NCI-H345 treated with DMSO at 0.1 percent for 48 hours (cell line): ENCODE results near the gene FAM13A.
A peak's percentile ranks its signal among the peaks of the same experiment; 100 is the strongest.
"Not testable (repeated sequence)": the region's sequence is repeated elsewhere in the genome, so short reads cannot be mapped to it uniquely, and the experiment has no call there.

Experiments
- DNase-seq: peaks from one replicate; lab custom pipeline; 2025; ENCODE audit not compliant: unreplicated experiment; lab: John Stamatoyannopoulos, UW

Gene FAM13A

DNA sequence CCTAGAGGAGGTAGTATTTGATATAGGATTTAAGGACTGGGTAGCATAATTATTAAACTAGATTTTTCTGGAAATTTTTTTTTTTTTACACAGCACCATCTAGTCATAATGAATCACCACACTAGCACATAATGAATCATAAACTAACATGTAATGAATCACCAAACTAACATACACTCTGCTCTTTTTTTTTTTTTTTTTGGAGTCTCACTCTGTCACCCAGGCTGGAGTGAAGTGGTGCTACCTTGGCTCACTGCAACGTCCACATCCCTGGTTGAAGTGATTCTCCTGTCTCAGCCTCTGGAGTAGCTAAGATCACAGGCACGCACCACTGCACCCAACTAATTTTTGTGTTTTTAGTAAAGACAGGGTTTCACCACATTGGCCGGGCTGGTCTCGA, 92.5 kb downstream of the FAM13A start:
- DNase-seq: no peak

DNA sequence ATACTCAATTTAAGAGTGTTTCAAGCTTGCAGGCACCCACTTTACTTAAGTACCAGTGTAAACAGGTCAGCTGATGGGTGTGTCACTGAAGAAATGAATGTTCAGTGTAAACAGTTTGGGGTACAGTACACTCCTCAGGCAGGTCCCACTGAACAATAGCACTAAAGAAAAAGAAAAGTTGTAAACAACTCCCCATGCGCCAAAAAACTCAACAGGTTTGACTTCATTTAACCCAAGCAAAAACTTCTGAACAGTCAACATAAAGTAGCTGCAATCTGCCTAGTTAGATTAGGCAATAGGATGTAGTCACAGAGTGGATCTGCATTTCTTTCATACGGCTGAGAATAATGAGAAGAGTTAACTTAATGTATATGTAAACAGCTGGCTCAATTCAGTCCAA, 93.2 kb downstream of the FAM13A start:
- peak; percentile 8 for DNase-seq

DNA sequence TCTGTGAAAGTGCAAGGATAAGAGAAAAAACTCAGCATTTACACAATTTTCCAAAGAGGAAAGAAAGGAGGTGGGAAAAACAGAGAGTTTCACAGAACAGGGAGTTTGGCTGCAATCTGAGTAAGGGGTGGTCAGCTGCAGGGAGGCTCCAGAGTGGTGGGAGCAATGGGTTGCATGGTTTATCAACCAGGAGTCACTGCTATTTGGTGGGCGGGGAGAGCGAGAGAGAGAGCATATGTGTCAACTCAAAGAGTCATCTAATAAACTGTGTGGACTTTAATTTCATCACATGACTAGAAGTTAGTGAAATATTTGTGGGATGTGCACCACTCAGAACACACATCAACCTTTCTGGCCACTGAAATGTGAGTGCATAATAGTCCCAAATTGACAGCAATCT, 94.6 kb downstream of the FAM13A start:
- no peak for DNase-seq

DNA sequence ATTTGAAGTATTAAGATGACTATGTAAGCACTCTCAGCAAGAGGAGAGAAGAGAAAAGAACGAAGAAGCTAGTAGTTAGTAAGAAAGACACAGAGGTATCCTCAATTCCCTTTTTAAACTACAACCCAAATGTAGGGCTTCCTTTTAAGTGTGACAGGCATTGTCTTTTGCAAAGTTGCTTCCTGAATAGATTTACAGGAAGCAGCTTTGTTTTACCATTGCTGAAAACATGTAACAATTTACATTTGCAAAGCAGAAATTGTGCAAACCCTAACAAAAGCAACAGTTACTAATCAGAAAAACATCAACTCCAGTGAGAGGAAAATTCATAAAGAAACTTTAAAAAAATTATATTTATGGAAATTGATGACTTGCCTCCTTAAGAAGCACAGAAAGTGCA, 96.4 kb downstream of the FAM13A start:
- no peak for DNase-seq

DNA sequence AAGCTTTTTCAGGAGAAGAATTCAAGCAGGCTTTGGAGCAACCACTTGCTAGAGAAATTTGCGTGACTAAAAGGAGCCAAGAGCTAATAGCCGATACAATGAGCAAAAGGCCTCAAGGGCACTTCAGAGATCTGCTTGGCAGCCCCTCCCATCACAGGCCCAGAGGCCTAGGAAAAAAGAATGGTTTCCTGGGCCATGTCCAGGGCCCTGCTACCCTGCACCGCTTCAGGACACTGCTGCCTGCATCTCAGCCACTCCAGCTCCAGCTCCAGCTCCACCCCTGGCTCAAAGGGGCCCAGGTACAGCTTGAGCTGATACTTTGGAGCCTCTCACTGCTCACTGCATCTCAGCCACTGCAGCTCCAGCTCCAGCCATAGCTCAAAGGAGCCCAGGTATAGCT, 98.9 kb downstream of the FAM13A start:
- no peak for DNase-seq

DNA sequence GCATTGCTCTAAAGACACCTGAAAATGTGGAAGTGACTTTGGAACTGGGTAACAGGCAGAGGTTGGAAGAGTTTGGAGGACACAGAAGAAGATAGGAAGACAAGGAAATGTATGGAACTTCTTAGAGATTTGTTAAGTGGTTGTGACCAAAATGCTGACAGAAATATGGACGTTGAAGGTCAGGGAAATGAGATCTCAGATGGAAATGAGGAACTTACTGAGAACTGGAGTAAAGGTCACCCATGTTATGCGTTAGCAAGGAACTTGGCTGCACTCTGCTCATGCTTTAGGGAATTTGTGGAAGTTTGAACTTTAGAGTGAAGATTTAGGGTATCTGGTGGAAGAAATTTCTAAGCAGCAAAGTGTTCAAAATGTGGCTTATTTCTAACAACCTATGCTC, 99.4 kb downstream of the FAM13A start:
- DNase-seq: no peak

DNA sequence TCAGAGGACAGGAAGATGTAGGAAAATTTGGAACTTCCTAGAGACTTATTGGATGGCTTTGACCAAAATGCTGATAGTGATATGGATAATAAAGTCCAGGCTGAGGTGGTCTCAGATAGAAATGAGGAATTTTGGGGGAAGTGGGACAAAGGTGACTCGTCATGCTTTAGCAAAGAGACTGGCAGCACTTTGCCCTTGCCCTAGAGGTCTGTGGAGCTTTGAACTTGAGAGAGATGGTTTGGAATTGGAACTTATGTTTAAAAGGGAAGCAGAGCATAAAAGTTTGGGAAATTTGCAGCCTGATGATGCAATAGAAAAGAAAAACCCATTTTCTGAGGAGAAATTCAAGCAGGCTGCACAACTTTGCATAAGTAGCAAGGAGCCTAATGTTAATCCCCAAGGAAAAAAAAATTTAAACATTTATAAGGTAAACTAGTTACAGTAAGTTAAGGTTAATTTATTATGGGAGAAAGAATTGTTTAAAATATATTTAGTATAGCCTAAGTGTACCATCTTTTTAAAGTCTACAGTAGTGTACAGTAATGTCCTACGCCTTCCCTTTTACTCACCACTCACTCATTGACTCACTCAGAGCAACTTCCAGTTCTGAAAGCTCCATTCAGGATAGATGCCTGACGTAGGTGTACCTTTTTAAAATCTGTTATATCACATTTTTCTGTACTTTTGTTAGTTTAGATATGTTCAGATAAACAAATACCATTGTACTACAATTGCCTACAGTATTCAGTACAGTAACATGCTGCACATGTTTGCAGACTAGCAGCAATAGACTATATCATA, 101.2 kb downstream of the FAM13A start:
- DNase-seq: no peak

DNA sequence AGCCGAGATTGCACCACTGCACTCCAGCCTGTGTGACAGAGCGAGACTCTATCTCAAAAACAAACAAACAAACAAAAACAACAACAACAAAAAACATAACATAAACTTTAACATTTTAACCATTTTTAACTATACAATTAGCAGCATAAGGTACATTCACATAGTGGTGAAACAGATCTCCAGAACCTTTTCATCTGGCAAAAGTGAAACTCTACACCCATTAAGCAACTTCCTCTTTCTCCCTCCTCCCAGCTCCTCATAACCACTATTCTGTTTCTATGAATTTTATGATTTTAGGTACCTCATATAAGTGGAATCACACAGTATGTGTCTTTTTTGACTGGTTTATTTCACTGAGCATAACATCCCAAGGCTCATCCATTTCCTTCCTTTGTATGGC, 103.6 kb downstream of the FAM13A start:
- no peak for DNase-seq

DNA sequence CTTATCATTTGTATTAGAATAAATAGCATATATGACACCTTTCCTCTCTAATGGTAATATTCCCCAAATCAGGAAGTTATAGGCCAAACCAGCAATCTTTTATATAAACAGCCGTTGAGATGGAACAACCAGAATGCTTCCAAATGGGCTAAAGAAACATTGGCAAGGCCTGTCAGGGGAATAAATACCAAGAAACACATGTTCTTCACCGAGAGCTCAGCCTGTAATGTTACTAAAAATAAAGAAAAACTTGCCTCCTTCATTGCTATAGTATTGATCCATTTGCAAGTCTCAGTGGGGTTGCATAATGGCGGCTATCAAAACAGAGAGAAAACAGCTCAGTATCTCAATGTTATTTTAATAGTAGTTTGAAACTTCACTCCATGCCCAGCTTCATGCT, 104.9 kb downstream of the FAM13A start:
- no peak for DNase-seq

DNA sequence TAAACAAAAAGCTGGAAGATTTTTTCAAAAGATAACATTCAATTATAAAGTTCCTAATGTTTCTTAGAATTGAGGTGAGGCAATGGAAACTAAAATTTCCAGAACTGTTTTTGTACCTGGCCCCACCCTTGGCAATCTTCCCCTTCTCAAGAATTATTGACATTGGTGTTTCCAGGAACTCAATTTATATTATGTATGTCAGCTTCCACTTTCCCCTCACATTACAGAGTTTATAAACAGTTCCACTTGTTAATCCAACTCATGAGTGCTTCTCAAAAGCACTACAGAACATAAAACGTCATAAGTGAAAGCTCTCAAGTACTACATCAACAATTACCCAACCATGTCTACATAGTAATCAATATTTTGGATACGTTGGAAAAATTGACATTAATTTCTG, 107.4 kb downstream of the FAM13A start:
- peak; percentile 7 for DNase-seq

DNA sequence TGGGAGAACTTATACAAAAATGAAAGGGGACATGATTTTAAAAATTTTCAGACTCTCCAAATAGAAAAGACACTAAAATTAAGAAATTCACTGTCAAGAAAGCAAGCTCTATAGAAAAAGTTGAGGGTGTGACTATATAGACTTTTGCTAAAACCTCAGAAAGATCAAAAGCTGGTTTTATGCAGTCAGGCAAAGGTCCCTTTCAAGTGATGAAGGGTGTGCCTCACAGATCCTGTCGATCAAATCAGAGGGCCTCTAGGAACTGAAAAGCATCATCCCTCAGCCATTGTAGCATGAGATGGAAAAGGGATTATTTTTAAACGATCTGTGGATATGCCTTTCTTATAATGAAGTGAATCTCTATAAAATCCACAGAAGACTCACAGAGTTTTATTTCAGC, 116.5 kb downstream of the FAM13A start:
- DNase-seq: no peak

DNA sequence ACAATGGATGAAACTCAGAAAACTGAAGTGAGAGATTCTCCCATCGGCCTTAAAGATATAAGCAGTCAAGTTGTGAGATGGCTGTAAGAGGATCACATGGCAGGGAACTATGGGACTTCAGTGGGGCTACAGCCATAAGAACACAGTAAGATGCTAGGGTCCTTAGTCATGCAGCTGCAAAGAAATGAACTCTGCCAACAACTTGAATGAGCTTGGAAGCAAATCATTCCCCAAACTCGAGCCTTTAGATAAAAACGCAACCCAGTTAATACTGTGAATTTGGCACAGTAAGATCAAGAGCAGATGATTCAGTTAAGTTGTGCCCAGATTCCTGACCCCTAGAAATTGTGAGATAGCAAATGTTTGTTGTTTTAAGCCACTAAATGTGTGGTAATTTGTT, 117.3 kb downstream of the FAM13A start:
- DNase-seq: no peak

DNA sequence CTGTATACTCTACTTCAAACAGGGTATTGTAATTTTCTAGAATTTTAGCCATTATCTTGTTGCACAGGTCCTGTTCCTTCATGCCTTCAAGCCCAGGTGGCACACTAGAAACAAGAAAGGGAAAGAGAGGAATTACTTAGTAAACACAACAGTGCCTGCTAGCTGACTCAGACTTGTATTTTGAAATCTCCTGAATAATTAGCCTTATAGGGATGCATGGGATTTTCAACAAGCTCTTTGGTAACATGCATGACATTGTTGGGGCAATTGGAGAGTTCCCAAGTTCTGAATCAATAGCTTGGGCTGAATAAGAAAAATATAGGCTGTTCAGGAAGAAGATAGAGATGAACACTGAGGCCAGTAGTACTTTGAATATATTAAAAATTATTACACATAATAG, 118.8 kb downstream of the FAM13A start:
- DNase-seq: no peak

DNA sequence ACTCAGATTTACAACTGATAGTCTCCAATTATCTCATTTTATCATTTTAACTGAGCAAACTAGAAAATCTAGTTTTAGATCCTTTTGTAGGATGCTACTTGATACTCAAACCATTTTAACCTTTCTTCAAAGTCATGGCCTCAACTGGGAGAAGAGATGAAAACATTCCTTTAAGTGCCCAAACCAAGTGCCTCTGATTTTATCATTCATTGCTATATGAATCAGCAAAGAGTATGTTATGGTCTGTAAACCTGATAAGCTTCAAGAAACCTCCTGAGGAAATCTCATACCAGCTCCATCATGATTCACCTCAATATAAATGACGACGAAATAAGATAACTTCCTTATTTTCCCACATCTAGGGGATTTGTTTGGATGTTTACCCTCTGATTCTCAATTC, 119.9 kb downstream of the FAM13A start:
- DNase-seq: no peak

DNA sequence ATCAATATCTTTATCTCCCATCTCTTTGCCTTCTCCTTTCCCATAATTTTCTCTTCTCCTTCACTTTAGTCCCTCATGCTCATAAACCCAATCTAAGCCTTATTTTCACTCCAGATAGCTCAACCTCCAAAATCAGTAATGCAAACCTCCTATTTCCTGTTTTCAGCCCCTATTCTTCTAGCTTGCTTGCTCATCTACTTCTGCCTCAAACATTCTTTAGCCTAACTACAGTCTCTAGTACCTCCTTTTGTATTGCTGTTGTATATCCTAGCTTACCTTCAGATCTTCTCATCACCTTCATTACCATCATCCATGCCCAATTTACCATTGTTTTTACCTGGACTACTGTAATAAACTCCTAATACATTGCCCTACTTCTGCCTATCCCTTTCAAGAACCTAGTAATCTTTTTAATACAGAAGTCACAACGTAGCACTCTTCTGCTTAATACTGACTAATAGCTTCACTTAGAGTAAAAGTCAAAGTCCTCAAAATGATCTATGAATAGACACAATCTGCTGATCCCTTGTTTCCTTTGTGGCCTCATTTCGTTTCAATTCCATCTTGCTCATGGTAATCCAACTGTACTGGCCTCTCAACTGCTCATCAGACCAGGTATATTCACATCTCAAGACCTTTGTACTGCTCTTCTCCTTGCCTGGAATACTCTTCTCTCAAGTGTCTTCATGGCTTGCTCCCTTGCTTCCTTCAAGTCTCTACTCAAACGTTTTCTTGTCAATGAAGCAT, 123.4 kb downstream of the FAM13A start:
- no peak for DNase-seq

DNA sequence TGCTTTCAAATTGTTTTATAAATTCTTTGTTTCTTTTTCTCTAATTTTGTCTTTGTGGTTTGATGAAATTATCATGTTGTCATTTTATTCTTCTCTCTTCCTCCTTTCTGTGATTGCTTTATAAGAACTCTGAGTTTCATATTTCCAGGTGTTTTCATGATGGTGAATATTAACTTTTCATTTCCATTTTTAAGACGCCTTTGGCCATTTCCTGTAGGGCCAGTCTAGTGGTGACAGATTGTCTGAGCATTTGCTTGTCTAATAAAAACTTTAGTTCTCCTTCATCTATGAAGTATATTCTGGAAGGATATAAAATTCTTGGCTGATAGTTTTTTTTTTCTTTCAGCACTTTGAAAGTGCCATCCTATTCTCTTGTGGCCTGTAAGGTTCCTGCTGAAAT, 128.1 kb downstream of the FAM13A start:
- DNase-seq: no peak

DNA sequence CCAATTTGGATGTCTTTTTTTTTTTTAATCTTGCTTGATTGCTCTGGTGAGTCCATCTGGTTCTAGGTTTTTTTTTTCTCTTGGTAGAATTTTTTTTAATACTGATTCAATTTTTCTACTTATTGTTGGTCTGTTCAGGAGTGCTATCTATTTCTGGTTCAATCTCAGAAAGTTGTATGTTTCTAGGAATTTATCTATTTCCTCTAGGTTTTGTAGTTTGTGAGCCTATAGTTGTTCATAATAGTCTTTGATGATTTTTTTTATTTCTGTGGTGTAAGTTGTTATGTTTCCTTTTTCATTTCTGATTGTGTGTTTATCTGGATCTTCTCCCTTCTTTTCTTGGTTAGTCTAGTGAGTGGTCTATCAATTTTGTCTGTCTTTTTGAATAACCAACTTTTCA, 129.6 kb downstream of the FAM13A start:
- DNase-seq: no peak

DNA sequence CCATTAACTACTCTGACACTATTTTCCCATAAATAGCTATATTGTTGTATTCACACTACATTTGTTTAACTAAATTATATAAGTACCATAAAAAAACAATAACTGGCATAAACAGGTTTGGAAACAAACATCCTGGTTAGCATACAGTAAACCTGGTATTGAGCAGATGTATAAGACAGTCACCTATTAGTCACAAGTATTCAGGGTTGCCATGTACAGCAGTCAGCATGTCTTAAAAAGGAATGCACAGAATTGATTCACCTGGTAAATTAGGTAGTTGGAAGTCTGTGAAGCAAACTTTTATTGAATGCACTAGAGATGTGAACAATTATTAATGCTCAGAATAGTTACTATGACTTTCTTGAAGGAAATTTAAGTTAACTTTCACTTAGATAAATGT, 137.9 kb downstream of the FAM13A start:
- no peak for DNase-seq

DNA sequence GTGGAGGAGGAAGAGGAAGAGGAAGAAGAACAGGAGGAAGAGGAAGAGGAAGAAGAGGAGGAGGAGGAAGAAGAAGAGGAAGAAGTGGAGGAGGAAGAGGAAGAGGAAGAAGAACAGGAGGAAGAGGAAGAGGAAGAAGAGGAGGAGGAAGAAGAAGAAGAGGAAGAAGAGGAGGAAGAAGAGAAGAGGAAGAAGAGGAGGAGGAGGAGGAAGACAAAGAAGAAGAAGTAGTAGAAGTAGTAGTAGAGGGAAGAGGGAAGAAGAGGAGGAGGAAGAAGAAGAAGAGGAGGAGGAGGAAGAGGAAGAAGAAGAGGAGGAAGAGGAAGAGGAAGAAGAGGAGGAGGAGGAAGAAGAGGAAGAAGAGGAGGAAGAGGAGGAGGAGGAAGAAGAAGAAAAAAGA, 143.8 kb downstream of the FAM13A start:
- not testable (repeated sequence) for DNase-seq

DNA sequence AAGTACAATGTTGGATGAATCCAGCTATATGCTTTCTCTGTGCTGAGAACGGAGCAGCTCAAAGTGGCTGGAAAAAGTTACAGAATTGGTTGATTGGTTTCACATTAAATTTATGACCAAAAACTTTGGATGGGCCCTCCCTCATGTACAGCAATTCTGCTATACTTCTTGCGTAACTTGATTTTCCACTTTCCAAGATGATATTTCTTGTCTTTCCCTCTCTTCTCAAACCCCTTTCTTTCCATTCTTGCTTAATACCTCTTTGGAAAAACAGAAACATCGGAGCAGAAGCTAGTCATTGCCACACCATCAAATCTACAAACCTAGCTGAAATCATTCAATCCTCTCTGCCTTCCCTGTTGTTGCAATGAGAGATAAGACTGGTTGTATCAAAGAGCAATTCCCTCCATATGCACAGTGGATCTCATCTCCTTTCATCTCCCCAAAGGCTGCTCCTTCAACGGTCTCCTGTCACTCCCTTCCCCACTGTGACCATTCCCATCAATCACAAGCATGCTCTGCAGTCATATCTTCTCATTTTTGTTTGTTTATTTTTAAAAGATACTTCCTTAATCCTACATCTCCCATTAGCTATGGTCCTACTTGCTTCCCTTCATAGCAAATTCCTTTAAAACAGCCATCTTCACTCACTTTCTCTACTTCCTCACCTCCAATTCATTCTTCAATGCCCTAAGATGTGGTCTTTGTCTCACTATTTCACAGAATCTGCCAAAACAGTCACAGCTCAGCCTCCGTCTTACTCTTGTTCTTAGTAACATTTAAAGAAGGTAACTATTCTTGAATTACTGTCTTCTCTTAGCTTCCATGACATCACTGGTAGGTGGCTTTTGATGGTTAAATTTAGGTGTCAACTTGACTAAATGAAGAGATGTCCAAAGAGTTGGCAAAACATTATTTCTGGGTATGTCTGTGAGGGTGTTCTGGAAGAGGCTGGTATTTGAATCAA, 145.5 kb downstream of the FAM13A start:
- no peak for DNase-seq

DNA sequence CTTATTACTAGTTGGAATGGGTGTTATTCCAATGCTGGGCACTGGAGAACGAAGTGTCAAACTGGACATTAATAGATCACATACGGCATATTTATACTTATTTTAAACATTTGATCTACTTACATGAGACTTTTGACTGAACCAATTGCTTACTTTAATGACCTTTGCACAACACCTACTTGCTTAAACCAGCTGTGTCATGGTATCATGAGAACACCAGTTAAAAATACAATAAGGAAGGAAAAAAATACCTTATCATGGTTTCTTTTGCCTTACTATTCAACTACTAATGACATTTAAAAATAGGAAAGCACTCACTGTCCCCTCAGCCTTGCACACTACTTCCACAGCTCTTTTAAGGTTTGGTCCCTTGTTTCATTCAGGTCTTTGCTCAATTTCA, 146.9 kb downstream of the FAM13A start:
- DNase-seq: no peak

DNA sequence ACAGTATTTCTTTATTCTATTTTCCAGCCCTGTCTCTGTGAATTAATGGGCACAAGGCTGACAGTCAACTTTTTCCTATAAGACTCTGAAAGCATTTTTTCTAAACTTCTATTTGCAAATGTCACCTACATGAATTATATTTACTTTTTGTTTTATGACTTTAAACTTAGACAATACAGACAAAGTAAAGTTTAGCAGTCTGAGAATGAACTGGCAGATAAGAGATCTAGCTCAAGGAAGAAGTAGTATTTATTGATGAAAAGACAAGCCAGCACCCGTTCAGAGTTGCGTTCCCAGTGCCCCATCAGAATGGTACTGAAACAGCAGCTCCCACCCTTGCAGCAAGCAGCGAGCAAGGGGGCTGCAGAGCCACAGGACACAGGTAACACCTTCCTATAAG, 148.5 kb downstream of the FAM13A start:
- DNase-seq: no peak
